ENCODE measurements around the gene MORC2.

The MORC2 gene

GRCh38 chr22:30877662-30878515 lies 90.7 kb downstream of the MORC2 start:
- peaks cover 0 to 4% of the 10 kb centered on the region in 2 donors for H3K4me1 ChIP-seq (ENCODE audit: control insufficient read depth in 1 of 2, insufficient read depth in 2 of 2, low read length in 2 of 2)

GRCh38 chr22:30876915-30877553 lies 91.5 kb downstream of the MORC2 start:
- no peaks in the 10 kb centered on the region for H3K9me3 ChIP-seq (ENCODE audit: control insufficient read depth in 1 of 2, low read length in 2 of 2)
- H3K27ac ChIP-seq (ENCODE audit: low read length), result no peak overlapping the region
- peaks cover 0 to 4% of the 10 kb centered on the region in 2 donors for H3K4me1 ChIP-seq (ENCODE audit: control insufficient read depth in 1 of 2, insufficient read depth in 2 of 2, low read length in 2 of 2)
- H3K27me3 ChIP-seq (ENCODE audit: low read depth, low read length), result no peaks in the 10 kb centered on the region
- H3K4me3 ChIP-seq (ENCODE audit: low read depth in 1 of 2, low read length in 2 of 2), result no peak overlapping the region
- H3K36me3 ChIP-seq (ENCODE audit: control insufficient read depth in 1 of 2, insufficient read depth in 2 of 2, low read length in 2 of 2), result no peaks in the 10 kb centered on the region

More at GRCh38 chr22:30877662-30878515, 90.7 kb downstream of the MORC2 start:
- no peak overlapping the region for H3K4me3 ChIP-seq (ENCODE audit: low read depth in 1 of 2, low read length in 2 of 2)
- no peaks in the 10 kb centered on the region for H3K9me3 ChIP-seq (ENCODE audit: control insufficient read depth in 1 of 2, low read length in 2 of 2)
- H3K36me3 ChIP-seq (ENCODE audit: control insufficient read depth in 1 of 2, insufficient read depth in 2 of 2, low read length in 2 of 2), result no peaks in the 10 kb centered on the region
- H3K27me3 ChIP-seq (ENCODE audit: low read depth, low read length), result no peaks in the 10 kb centered on the region
- no peak overlapping the region for H3K27ac ChIP-seq (ENCODE audit: low read length)

GRCh38 chr22:30876221-30876751 lies 92.3 kb downstream of the MORC2 start:
- Histone ChIP-seq H3K36me3 (ENCODE audit: control insufficient read depth in 1 of 2, insufficient read depth in 2 of 2, low read length in 2 of 2) (no peaks in the 10 kb centered on the region), H3K4me1 (ENCODE audit: control insufficient read depth in 1 of 2, insufficient read depth in 2 of 2, low read length in 2 of 2) (peaks cover 0 to 4% of the 10 kb centered on the region in 2 donors), H3K4me3 (ENCODE audit: low read depth in 1 of 2, low read length in 2 of 2) (no peak overlapping the region), H3K9me3 (ENCODE audit: control insufficient read depth in 1 of 2, low read length in 2 of 2) (no peaks in the 10 kb centered on the region), H3K27me3 (ENCODE audit: low read depth, low read length) (no peaks in the 10 kb centered on the region), H3K27ac (ENCODE audit: low read length) (no peak overlapping the region)

- Histone ChIP-seq H3K4me3 (ENCODE audit: low read depth in 1 of 2, low read length in 2 of 2) (no peak overlapping the region), H3K4me1 (ENCODE audit: control insufficient read depth in 1 of 2, insufficient read depth in 2 of 2, low read length in 2 of 2) (peaks cover 0 to 4% of the 10 kb centered on the region in 2 donors), H3K36me3 (ENCODE audit: control insufficient read depth in 1 of 2, insufficient read depth in 2 of 2, low read length in 2 of 2) (peaks cover 0 to 4% of the 10 kb centered on the region in 2 donors), H3K9me3 (ENCODE audit: control insufficient read depth in 1 of 2, low read length in 2 of 2) (no peaks in the 10 kb centered on the region), H3K27ac (ENCODE audit: low read length) (no peak overlapping the region), H3K27me3 (ENCODE audit: low read depth, low read length) (no peaks in the 10 kb centered on the region)
Measured at GRCh38 chr22:30875481-30876215, 92.9 kb downstream of the MORC2 start.

Measured in muscle layer of duodenum (tissue), 2 donors.